ENCODE data around the gene KDM4B. TPM values are rescaled to one million over a fixed set of nuclear protein-coding genes. Genes with fewer than 3 reads are reported as not detected.

KDM4B gene
- total RNA-seq, 1 donor from 2014 or later = 46.0 TPM

DNA sequence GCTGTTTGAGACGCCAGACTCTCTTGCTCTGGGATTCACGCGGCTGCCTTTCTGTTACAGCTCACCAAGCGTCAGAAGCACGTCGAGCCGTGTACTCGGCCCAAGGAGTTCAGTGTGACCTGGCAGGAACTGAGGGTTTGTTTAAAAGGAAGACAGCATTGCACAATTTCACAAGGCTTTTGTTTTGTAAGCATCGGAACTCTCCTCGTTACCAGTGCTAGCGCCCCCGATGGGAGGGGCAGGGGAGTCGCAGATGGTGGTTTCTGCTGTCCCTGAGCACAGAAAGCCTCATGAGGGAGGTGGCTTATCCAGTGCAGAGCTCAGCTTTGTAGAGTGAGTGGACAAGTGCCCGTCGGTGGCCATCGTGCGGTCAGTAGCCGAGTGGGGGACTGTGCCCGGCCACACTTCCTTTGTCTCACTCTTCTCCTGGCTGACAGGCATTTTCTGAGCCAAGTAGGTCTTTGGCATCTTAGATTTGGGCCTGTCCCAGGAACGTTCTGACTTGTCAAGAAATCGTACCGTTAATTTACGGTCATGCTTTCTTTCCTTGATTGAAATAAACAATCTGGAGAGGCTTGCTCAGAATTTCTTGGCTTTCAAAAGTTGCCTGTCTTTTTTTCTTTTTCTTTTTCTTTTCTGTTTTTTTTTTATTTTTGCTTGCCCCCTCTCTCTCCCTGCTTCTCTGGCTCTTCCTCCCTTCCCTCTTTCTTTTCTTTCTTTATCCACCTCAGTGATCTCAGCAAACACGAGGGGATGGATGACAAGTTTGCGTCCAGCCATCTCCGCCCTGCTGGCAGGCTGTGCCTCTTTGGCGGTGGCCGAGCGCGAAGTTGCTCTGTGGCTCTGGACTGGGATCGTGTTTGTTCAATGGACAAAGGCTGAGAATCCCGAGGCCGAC lies 7.7 kb downstream of the KDM4B start:
- Histone ChIP-seq H3K4me3 (peak overlapping the region; percentile 24 to 48), H3K9me3 (no peaks in the 10 kb centered on the region), H3K36me3 (no peaks in the 10 kb centered on the region), H3K27me3 (no peaks in the 10 kb centered on the region), H3K4me1 (peaks cover 8 to 19% of the 10 kb centered on the region in 2 donors), H3K27ac (peak overlapping the region; percentile 61 to 67)
- peak; percentile 63 to 90 for DNase-seq (ENCODE audit: low spot score in 2 of 2)
- peak; percentile 36 to 44 (median 42) for TF ChIP-seq CTCF (IDR thresholded peaks at IDR 0.05)
- intact Hi-C loops (cut with DNase I) = no loop called here

DNA sequence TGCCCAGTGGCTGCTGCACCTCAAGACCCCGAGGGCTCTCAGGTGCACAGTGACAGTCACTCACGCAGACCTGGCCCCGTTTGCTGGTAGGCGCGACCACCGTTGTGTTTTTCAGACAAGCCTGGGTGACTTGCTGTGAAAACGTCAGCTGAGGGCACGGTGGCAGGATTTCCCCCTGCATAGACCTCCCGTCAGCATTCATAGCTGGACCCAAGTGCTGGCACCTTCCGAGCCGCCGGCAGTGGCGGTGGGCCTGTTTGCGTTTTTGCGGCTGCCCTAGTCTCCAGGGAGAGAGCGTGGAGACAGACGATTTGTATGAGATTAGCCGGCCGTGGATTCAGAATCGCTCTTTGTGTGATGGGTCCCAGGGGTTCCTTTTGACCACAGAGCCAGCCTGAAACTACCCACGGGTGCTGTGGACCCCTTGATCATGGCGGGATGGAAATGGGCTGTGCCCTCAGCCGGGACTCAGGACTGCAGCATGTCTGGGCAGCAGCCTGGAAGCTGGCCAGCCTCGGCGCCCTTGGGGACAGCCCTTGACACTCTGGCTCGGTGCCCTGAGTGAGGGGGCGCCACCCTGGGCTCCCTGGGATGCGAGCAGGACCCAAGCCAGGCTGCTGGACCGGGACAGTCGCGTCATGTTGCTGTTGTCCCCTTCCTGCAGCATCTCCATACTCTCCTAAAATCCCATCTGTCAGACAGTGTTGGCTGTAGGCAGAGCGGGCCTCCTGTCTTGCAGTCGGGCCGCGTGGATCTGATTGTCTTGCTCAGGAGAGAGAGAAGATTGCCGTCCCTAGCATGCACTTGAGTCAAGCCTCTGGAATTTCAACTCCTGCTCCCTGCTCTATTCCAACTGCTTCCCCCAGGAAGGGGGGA lies 8.6 kb downstream of the KDM4B start:
- Histone ChIP-seq H3K4me1 (peaks cover 8 to 19% of the 10 kb centered on the region in 2 donors), H3K4me3 (peak overlapping the region in 1 of 2 donors; percentile 48), H3K36me3 (no peaks in the 10 kb centered on the region), H3K27ac (peak overlapping the region; percentile 61 to 67), H3K27me3 (no peaks in the 10 kb centered on the region), H3K9me3 (no peaks in the 10 kb centered on the region)
- no peak for TF ChIP-seq CTCF (IDR thresholded peaks at IDR 0.05)
- intact Hi-C loops (cut with DNase I) = no loop called here
- no peak for DNase-seq (ENCODE audit: low spot score in 2 of 2)

GRCh38 chr19:4979211-4979807 lies 10.4 kb downstream of the KDM4B start:
- DNase-seq (ENCODE audit: low spot score in 2 of 2) = no peak
- Histone ChIP-seq H3K4me1 (peaks cover 8 to 19% of the 10 kb centered on the region in 2 donors), H3K4me3 (no peak overlapping the region), H3K36me3 (no peaks in the 10 kb centered on the region), H3K27me3 (no peaks in the 10 kb centered on the region), H3K9me3 (no peaks in the 10 kb centered on the region), H3K27ac (no peak overlapping the region)
- TF ChIP-seq CTCF (IDR thresholded peaks at IDR 0.05) = no peak
- intact Hi-C loops (cut with DNase I) = no loop called here

DNA sequence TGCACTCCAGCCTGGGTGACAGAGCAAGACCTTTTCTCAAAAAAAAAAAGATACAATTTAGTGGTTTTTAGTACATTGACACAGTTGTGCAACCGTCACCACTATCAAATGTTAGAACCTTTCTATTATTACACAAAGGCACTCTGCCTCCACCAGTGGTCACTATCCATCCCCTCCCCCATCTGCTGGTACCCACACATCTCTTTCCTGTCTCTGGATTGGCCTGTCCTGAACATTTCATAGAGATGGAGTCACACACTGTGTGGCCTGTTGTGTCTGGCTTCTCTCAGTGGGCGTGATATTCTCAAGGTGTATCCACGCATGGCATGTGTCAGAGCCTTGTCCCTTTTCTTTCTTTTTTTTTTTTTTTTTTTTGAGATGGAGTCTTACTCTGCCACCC lies 11.2 kb downstream of the KDM4B start:
- DNase-seq (ENCODE audit: low spot score in 2 of 2) = no peak
- no peaks in the 10 kb centered on the region for H3K27me3 ChIP-seq
- peaks cover 8 to 19% of the 10 kb centered on the region in 2 donors for H3K4me1 ChIP-seq
- H3K27ac ChIP-seq = no peak overlapping the region
- no peak overlapping the region for H3K4me3 ChIP-seq
- no peaks in the 10 kb centered on the region for H3K36me3 ChIP-seq
- H3K9me3 ChIP-seq = no peaks in the 10 kb centered on the region
- intact Hi-C loops (cut with DNase I) = no loop called here
- TF ChIP-seq CTCF (IDR thresholded peaks at IDR 0.05) = no peak

DNA sequence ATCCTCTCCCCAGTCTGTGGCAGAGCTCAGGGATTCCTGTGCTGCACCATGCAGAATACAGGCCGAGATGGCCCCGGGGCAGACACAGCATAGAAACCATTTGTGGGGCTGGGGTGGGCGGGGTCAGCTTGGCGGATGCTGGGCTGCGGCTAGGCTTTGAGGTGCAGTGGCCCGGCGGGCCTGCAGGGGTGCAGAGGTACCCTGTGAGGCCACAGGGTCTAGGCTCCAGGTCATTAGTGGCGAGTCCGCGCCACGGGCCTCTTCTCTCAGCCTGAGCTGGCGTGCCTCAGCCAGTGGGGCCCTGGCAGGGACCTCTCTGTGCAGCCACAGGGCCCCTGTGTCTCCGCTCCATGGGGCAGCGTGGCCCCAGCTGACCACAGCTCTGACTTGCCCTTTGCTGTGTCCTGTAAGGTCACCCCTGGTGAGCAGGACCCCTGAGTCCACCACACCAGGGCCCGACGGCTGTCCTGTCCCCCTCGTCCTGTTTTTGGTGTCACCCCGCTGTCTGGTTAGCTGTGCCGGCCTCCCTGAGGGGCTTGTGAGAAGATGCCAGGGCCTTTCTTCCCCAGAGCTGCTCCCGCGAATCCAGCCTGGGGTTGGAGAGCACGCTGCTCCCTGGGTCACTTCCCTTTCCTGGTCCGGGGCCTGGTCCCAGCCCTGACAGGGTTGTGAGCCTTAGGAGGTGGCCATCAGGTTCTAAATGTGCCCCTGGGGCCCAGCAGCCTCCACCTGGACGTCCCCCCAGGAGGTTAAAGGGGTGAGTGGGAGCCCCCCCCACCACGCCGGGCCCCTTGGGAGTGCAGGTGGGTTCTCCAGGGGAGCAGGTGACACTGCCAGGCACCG lies 12.1 kb downstream of the KDM4B start:
- H3K27ac ChIP-seq = no peak overlapping the region
- intact Hi-C loops (cut with DNase I) = no loop called here
- TF ChIP-seq CTCF (IDR thresholded peaks at IDR 0.05) = no peak

More for the DNA sequence above, 12.1 kb downstream of the KDM4B start:
- Histone ChIP-seq H3K27me3 (no peaks in the 10 kb centered on the region), H3K9me3 (no peaks in the 10 kb centered on the region), H3K4me3 (no peak overlapping the region), H3K4me1 (peaks cover 8 to 13% of the 10 kb centered on the region in 2 donors), H3K36me3 (no peaks in the 10 kb centered on the region)
- DNase-seq (ENCODE audit: low spot score in 2 of 2) = no peak
